Muscle of leg (tissue), 11 donors: ENCODE data around the gene OTOG. TPM values are rescaled to one million over a fixed set of nuclear protein-coding genes. Genes with fewer than 3 reads are reported as not detected.
A peak's percentile ranks its signal among the peaks of the same experiment; 100 is the strongest.

ENCODE experiments used
- DNase-seq: peaks from one replicate; pipeline ENCODE4 v3.0.0; 2013
- H3K27ac ChIP-seq: one replicate; pipeline ENCODE4 v1.5.1; 2013; ENCODE audit warnings: mild to moderate bottlenecking, low read length, control low read depth
- H3K27me3 ChIP-seq: one replicate; pipeline ENCODE4 v1.6.1; 2013; ENCODE audit warnings: low read length; ENCODE audit not compliant: control insufficient read depth, insufficient read depth
- H3K36me3 ChIP-seq: one replicate; pipeline ENCODE4 v1.6.1; 2013; ENCODE audit warnings: low read length; ENCODE audit not compliant: control insufficient read depth, insufficient read depth
- H3K4me1 ChIP-seq: one replicate; pipeline ENCODE4 v1.6.1; 2013; ENCODE audit warnings: low read length; ENCODE audit not compliant: control insufficient read depth, insufficient read depth
- H3K4me3 ChIP-seq: one replicate; pipeline ENCODE4 v1.5.1; 2013; ENCODE audit warnings: low read length, control low read depth
- H3K9me3 ChIP-seq: replicated peaks from 2 replicates; pipeline ENCODE4 v1.6.1; 2013; ENCODE audit warnings: low read depth, low read length; ENCODE audit not compliant: control insufficient read depth
- WGBS: methylation state at CpG from one replicate; pipeline ENCODE4 v1.1.5; 2013; ENCODE audit warnings: missing lambda C conversion rate; ENCODE audit not compliant: insufficient coverage; 5-methylcytosine and 5-hydroxymethylcytosine counted together
- polyA plus RNA-seq, 8 donors: library from polyadenylated mRNA; unstranded; fragments of 120-200 nt; gene quantifications; one replicate each; pipeline versions ENCODE4 v1.2.1 to v1.2.3, GENCODE V29; 2013; ENCODE audit warnings: inconsistent platforms in 1 of 8, low replicate concordance in 1 of 8; ENCODE audit not compliant: insufficient read length in 8 of 8, insufficient read depth in 1 of 8
- total RNA-seq: library from RNA; stranded (reverse); fragments of 120-200 nt; gene quantifications from one replicate; pipeline ENCODE4 v1.2.4, GENCODE V29; 2013

The OTOG gene
- total and polyA plus RNA-seq, 9 donors: under 0.01 to 0.05 (median 0.04) TPM; not detected in 4

- DNase-seq: no peak
- Histone ChIP-seq H3K36me3 (no peaks in the 10 kb centered on the region), H3K4me1 (peaks cover 10% of the 10 kb centered on the region), H3K4me3 (no peak overlapping the region), H3K27me3 (no peaks in the 10 kb centered on the region), H3K9me3 (no peaks in the 10 kb centered on the region), H3K27ac (no peak overlapping the region)
- WGBS: 91% methylated on average over 1 of the region's 2 CpGs
Measured at GRCh38 chr11:17639781-17640180, 92.7 kb downstream of the OTOG start.

GRCh38 chr11:17640493-17641164, 93.6 kb downstream of the OTOG start:
- Histone ChIP-seq H3K36me3 (no peaks in the 10 kb centered on the region), H3K9me3 (no peaks in the 10 kb centered on the region), H3K27me3 (no peaks in the 10 kb centered on the region), H3K4me1 (peaks cover 10% of the 10 kb centered on the region), H3K4me3 (no peak overlapping the region), H3K27ac (no peak overlapping the region)
- DNase-seq: no peak
- whole genome bisulfite sequencing: 71% methylated on average over 12 of the region's 19 CpGs

- no peak overlapping the region for H3K27ac ChIP-seq
- no peak overlapping the region for H3K4me3 ChIP-seq
- H3K36me3 ChIP-seq: no peaks in the 10 kb centered on the region
- 81% methylated on average over 3 of the region's 17 CpGs for WGBS
- no peak for DNase-seq
- no peaks in the 10 kb centered on the region for H3K9me3 ChIP-seq
- H3K4me1 ChIP-seq: peaks cover 10% of the 10 kb centered on the region
- no peaks in the 10 kb centered on the region for H3K27me3 ChIP-seq
Measured at GRCh38 chr11:17641792-17642350, 94.8 kb downstream of the OTOG start.

- no peaks in the 10 kb centered on the region for H3K36me3 ChIP-seq
- DNase-seq: no peak
- peaks cover 3% of the 10 kb centered on the region for H3K9me3 ChIP-seq
- H3K27ac ChIP-seq: no peak overlapping the region
- H3K4me3 ChIP-seq: no peak overlapping the region
- peaks cover 15% of the 10 kb centered on the region for H3K4me1 ChIP-seq
- no CpG with 5 or more reads among the region's 4 CpGs for WGBS
- no peaks in the 10 kb centered on the region for H3K27me3 ChIP-seq
Measured at GRCh38 chr11:17642370-17642769, 95.3 kb downstream of the OTOG start.

GRCh38 chr11:17642980-17643379, 95.9 kb downstream of the OTOG start:
- no peak for DNase-seq
- Histone ChIP-seq H3K27me3 (no peaks in the 10 kb centered on the region), H3K4me3 (no peak overlapping the region), H3K4me1 (peaks cover 19% of the 10 kb centered on the region), H3K36me3 (no peaks in the 10 kb centered on the region), H3K9me3 (peaks cover 9% of the 10 kb centered on the region), H3K27ac (no peak overlapping the region)
- WGBS: 89% methylated on average over 4 of the region's 6 CpGs

- DNase-seq: no peak
- H3K9me3 ChIP-seq: peaks cover 9% of the 10 kb centered on the region
- WGBS: 58% methylated on average over 13 of the region's 14 CpGs
- no peak overlapping the region for H3K27ac ChIP-seq
- H3K4me3 ChIP-seq: no peak overlapping the region
- no peaks in the 10 kb centered on the region for H3K36me3 ChIP-seq
- H3K4me1 ChIP-seq: peaks cover 23% of the 10 kb centered on the region
- H3K27me3 ChIP-seq: peaks cover 4% of the 10 kb centered on the region
Measured at GRCh38 chr11:17643506-17644405, 96.7 kb downstream of the OTOG start.

DNA sequence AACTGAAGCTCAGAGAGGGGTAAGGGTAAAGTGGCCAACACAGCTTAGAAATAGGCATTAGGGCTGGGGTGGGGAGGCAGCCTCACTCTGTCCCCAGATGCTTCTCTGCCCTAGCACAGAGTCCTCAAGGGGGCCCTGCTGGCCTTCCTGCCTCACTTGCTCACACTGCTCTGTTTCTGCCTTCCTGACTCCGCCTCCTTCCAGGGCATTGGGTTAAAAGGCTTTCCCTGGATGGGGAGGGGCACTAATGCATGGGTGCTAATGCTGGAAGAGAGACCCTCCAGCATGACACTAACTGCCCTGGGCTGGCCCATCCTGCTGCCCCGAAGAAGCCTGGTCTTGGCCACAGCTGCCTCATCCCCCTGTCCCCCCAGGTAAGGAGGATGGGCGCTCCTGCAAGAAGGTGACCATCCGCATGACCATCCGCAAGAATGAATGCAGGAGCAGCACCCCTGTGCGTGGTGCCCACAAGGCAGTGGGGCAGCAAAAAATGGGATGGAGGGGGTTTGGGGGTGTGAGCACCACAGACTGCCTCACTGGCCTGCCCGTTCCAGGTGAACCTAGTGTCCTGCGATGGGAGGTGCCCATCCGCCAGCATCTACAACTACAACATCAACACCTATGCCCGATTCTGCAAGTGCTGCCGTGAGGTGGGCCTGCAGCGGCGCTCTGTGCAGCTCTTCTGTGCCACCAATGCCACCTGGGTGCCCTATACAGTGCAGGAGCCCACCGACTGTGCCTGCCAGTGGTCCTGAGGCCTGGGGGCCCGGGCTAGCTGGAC, 98.3 kb downstream of the OTOG start:
- Histone ChIP-seq H3K36me3 (no peaks in the 10 kb centered on the region), H3K27me3 (peaks cover 4% of the 10 kb centered on the region), H3K4me3 (no peak overlapping the region), H3K9me3 (peaks cover 9% of the 10 kb centered on the region), H3K4me1 (peaks cover 37% of the 10 kb centered on the region), H3K27ac (no peak overlapping the region)
- no peak for DNase-seq
- WGBS: 94% methylated on average over 8 of the region's 15 CpGs

GRCh38 chr11:17646451-17647145, 99.5 kb downstream of the OTOG start:
- Histone ChIP-seq H3K9me3 (peaks cover 9% of the 10 kb centered on the region), H3K27me3 (peaks cover 4% of the 10 kb centered on the region), H3K36me3 (no peaks in the 10 kb centered on the region), H3K4me1 (peaks cover 41% of the 10 kb centered on the region), H3K27ac (no peak overlapping the region), H3K4me3 (no peak overlapping the region)
- DNase-seq: no peak
- 66% methylated on average over 3 of the region's 8 CpGs for WGBS

DNA sequence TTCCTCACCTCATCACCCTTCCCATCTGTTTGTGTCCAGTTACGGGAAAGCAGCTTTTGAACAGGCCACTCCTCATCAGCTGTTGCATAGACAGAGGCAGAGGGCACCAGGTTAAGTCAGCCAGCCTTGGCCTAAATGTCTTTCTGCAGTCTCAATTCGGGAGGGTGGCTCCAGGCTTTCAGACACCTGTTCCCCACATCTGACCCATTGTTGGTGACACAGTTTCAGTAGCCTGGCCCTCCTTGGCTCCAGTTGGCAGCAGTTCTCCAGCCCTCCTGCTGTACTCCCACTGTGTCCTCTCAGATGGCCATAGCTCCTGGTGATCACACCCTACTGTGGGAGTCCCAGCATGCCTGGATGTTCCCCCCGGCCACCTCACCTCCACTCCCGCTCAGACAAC, 101.5 kb downstream of the OTOG start:
- H3K4me3 ChIP-seq: no peak overlapping the region
- peaks cover 61% of the 10 kb centered on the region for H3K4me1 ChIP-seq
- H3K27me3 ChIP-seq: peaks cover 4% of the 10 kb centered on the region
- DNase-seq: peak; percentile 83
- no peaks in the 10 kb centered on the region for H3K36me3 ChIP-seq
- WGBS: 77% methylated on average over 4 of the region's 4 CpGs
- H3K27ac ChIP-seq: peak overlapping the region; percentile 93
- H3K9me3 ChIP-seq: peaks cover 9% of the 10 kb centered on the region
